Stomach (tissue), 9 donors: ENCODE results near the gene PNCK. TPM values are rescaled to one million over a fixed set of nuclear protein-coding genes. Genes with fewer than 3 reads are reported as not detected.
"Not testable (repeated sequence)": the region's sequence is repeated elsewhere in the genome, so short reads cannot be mapped to it uniquely, and the experiment has no call there.

ENCODE experiments used
- DNase-seq, 2 donors: peaks; one replicate each; pipeline versions ENCODE4 v3.0.0 to v3.0.0-alpha.2; 2013 to 2019
- H3K27ac ChIP-seq, 5 donors: fragments of 200-600 bp in 4 of 5; sonication (generic) in 4 of 5; one replicate each; pipeline ENCODE4 v1.5.1; 2013 to 2019; ENCODE audit warnings: mild to moderate bottlenecking in 1 of 5, moderate library complexity in 1 of 5
- H3K27me3 ChIP-seq, 3 donors: fragments of 200-600 bp; sonication (generic); one replicate each; pipeline ENCODE4 v1.5.1; 2017 to 2019; ENCODE audit warnings: mixed run types in 1 of 3
- H3K36me3 ChIP-seq, 4 donors: fragments of 200-600 bp; sonication (generic); 1 replicate in 3 of 4; 2 replicates in 1 of 4; pipeline ENCODE4 v1.5.1; 2016 to 2019
- H3K4me1 ChIP-seq, 4 donors: fragments of 200-600 bp; sonication (generic); one replicate each; pipeline ENCODE4 v1.5.1; 2016 to 2019
- H3K4me3 ChIP-seq, 4 donors: fragments of 200-600 bp; sonication (generic) in 3 of 4; one replicate each; pipeline ENCODE4 v1.5.1; 2016 to 2019; ENCODE audit warnings: mild to moderate bottlenecking in 1 of 4
- H3K9me3 ChIP-seq, 4 donors: fragments of 200-600 bp; sonication (generic); one replicate each; pipeline ENCODE4 v1.5.1; 2016 to 2019
- CTCF ChIP-seq, 7 experiments: fragments of 450-650 bp in 4 of 7; fragments of 200-600 bp in 3 of 7; sonication (generic) in 3 of 7; IDR thresholded peaks; one replicate each; pipeline ENCODE4 v1.5.1; 2016 to 2019; ENCODE audit warnings: antibody characterized with exemption in 7 of 7, control low read depth in 2 of 7, mild to moderate bottlenecking in 1 of 7
- EP300 ChIP-seq: sonication (generic); formaldehyde crosslinking; IDR thresholded peaks from one replicate; pipeline ENCODE4 v1.6.1; 2017; ENCODE audit warnings: antibody characterized with exemption
- POLR2A ChIP-seq, 4 donors: fragments of 450-650 bp; IDR thresholded peaks; one replicate each; pipeline ENCODE4 v1.6.1; 2016; ENCODE audit warnings: antibody characterized with exemption in 4 of 4, control low read depth in 2 of 4, mild to moderate bottlenecking in 1 of 4, moderate library complexity in 1 of 4
- POLR2AphosphoS5 ChIP-seq, 3 donors: sonication (generic); formaldehyde crosslinking; IDR thresholded peaks; one replicate each; pipeline ENCODE4 v1.6.1; 2016; ENCODE audit warnings: antibody characterized with exemption in 3 of 3
- WGBS, 5 donors: extraction: QIAGEN DNeasy Blood & Tissue Kit in 3 of 5; methylation state at CpG; one replicate each; pipeline versions ENCODE4 v1.1.5 to v1.1.7; 2013 to 2018; 5-methylcytosine and 5-hydroxymethylcytosine counted together
- intact Hi-C: fragments of 100-400 bp; cut with DNase I; formaldehyde crosslinking; loops from one replicate; pipeline ENCODE4 v1.15.1; 2023; ENCODE audit warnings: low total_unique reads
- polyA plus RNA-seq, 3 donors: library from polyadenylated mRNA; stranded (reverse); fragments of 200-250 nt; gene quantifications; one replicate each; pipeline ENCODE4 v1.2.3, GENCODE V29; 2013
- total RNA-seq, 5 donors: library from RNA; depleted of rRNA; stranded (reverse); fragments of >200 nt; gene quantifications; one replicate each; pipeline versions ENCODE4 v1.1.0 to v1.2.3, GENCODE V29; 2014 to 2016
- donor health status: healthy with polysubstance abuse.
- donor health status: Bipolar disorder and iron deficiency.
- donor health status: healthy.

Gene PNCK
- total and polyA plus RNA-seq, 8 donors = 0.44 to 21.0 (median 8.3) TPM; not detected in 1

- TF ChIP-seq POLR2A (IDR thresholded peaks at IDR 0.05) (no peak), EP300 (no peak), POLR2AphosphoS5 (IDR thresholded peaks at IDR 0.05) (peak in 1 of 3 donors; percentile 46), CTCF (IDR thresholded peaks at IDR 0.05) (peak in 5 of 7 experiments; percentile 38 to 65 (median 59))
- Histone ChIP-seq H3K27me3 (no peaks in the 10 kb centered on the region), H3K27ac (peak overlapping the region in 3 of 5 donors; percentile 7 to 59 (median 29)), H3K36me3 (peaks cover 0 to 56% (median 44%) of the 10 kb centered on the region in 4 donors), H3K4me1 (peaks cover 4 to 25% (median 11%) of the 10 kb centered on the region in 4 donors), H3K9me3 (no peaks in the 10 kb centered on the region), H3K4me3 (no peak overlapping the region)
- 12 to 28% (median 17%) methylated on average over 8 to 13 of the region's 13 CpGs for WGBS, 5 donors
- intact Hi-C loops = no loop called here
- DNase-seq = peak; percentile 77 to 89
These were observed 34.8 kb upstream of the PNCK start for GRCh38 chrX:153708415-153708814.

GRCh38 chrX:153707406-153707805, 33.8 kb upstream of the PNCK start:
- H3K27ac ChIP-seq = no peak overlapping the region
- TF ChIP-seq CTCF (IDR thresholded peaks at IDR 0.05) (no peak), EP300 (no peak), POLR2A (IDR thresholded peaks at IDR 0.05) (no peak), POLR2AphosphoS5 (IDR thresholded peaks at IDR 0.05) (no peak)
- intact Hi-C loops = no loop called here
- H3K4me1 ChIP-seq = peaks cover 6 to 35% (median 21%) of the 10 kb centered on the region in 4 donors
- H3K27me3 ChIP-seq = no peaks in the 10 kb centered on the region
- DNase-seq = no peak
- peaks cover 0 to 56% (median 43%) of the 10 kb centered on the region in 4 donors for H3K36me3 ChIP-seq
- no peak overlapping the region for H3K4me3 ChIP-seq
- H3K9me3 ChIP-seq = no peaks in the 10 kb centered on the region
- 86 to 98% (median 94%) methylated on average over 6 of the region's 6 CpGs for WGBS, 5 donors

DNA sequence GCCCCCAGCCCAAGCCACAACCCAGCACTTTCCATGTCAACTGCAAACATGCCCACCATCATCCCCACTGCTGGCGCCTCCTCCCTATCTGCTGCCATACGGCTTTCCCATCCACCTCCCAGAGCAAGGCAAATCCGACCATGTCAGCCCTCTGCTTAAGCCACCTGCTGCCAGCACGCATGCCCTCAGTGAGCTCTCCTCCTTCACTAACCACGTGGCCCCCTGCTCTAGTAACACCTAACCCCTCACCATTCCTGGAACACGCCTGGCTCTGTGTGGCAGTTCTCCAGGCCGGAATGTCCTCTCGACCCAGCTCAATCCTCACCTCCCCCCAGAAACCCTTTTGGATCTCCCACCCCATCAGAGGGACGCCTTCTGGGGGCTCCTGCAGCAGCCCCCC, 33.2 kb upstream of the PNCK start:
- 71 to 93% (median 83%) methylated on average over 8 to 9 of the region's 9 CpGs for WGBS, 5 donors
- Histone ChIP-seq H3K36me3 (peaks cover 0 to 61% (median 48%) of the 10 kb centered on the region in 4 donors), H3K9me3 (no peaks in the 10 kb centered on the region), H3K27ac (no peak overlapping the region), H3K27me3 (no peaks in the 10 kb centered on the region), H3K4me1 (peaks cover 6 to 35% (median 23%) of the 10 kb centered on the region in 4 donors), H3K4me3 (no peak overlapping the region)
- TF ChIP-seq POLR2A (IDR thresholded peaks at IDR 0.05) (no peak), CTCF (IDR thresholded peaks at IDR 0.05) (no peak), EP300 (no peak), POLR2AphosphoS5 (IDR thresholded peaks at IDR 0.05) (no peak)
- no peak for DNase-seq
- intact Hi-C loops = no loop called here

DNA sequence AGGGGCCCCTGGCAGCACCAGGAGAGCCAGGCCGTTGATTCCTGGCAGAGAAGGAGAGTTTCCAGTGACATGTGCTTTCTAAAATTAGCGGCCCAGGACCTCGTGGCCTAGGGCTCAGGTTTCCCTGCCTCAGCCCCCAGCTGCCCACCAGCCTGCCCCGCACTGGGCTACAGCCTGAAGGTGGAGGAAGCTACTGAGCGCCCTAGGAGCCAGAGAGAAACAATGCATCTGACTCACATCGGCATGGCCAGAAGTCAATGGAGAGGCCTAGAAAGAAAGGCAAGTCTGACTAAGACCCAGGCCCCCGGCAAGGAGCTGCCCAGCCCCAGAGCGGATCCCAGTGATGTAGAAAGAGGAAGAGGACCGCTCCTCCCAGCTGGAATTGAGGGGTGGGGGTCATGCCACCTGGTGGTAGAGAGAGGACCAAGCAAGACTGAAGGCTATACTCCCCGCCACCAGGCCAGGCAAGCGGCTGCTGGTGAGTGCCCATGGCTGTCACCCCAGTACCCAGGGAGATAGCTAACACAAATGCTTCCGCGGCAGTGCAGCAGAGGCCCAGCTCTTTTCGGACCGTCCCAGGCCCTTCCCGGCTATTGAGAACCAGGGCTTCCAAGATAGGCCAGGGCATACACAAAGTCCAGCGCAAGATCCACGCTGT, 31.9 kb upstream of the PNCK start:
- H3K4me3 ChIP-seq, H3K9me3 ChIP-seq, H3K27me3 ChIP-seq, DNase-seq, intact Hi-C loops: not testable (repeated sequence)
- 66 to 86% (median 84%) methylated on average over 8 to 18 of the region's 18 CpGs for WGBS, 5 donors
- H3K36me3 ChIP-seq = peaks cover 0 to 64% (median 55%) of the 10 kb centered on the region in 4 donors
- peak overlapping the region in 1 of 5 donors; percentile 29 for H3K27ac ChIP-seq
- H3K4me1 ChIP-seq = peaks cover 6 to 40% (median 24%) of the 10 kb centered on the region in 4 donors

- Histone ChIP-seq H3K27ac (peak overlapping the region in 1 of 5 donors; percentile 29), H3K4me1 (peaks cover 6 to 46% (median 28%) of the 10 kb centered on the region in 4 donors)
These were observed 31.2 kb upstream of the PNCK start for GRCh38 chrX:153704631-153705402.

More at GRCh38 chrX:153704631-153705402, 31.2 kb upstream of the PNCK start:
- DNase-seq, H3K27me3 ChIP-seq, intact Hi-C loops, H3K4me3 ChIP-seq, H3K9me3 ChIP-seq: not testable (repeated sequence)
- 67 to 84% (median 74%) methylated on average over 8 to 11 of the region's 12 CpGs for whole genome bisulfite sequencing, 5 donors
- peaks cover 0 to 60% (median 51%) of the 10 kb centered on the region in 4 donors for H3K36me3 ChIP-seq
